T-helper 2 cell treated with Interferon-gamma antibody and Interleukin-4, amounts not matched to agents 5 μg/mL and 100 μg/mL, for 36 hours (primary cell): ENCODE results near the gene URB1.
"Not testable (repeated sequence)": the region's sequence is repeated elsewhere in the genome, so short reads cannot be mapped to it uniquely, and the experiment has no call there.

Experiments
- DNase-seq: peaks from one replicate; pipeline ENCODE4 v3.0.0; 2021; ENCODE audit warnings: low spot score
- H3K27ac Mint-ChIP-seq: one replicate; pipeline ENCODE4 v1.8.0; 2021; ENCODE audit warnings: mild to moderate bottlenecking, mixed read lengths
- H3K27me3 Mint-ChIP-seq: one replicate; pipeline ENCODE4 v1.8.0; 2021; ENCODE audit warnings: low read depth, mixed read lengths
- H3K36me3 Mint-ChIP-seq: one replicate; pipeline ENCODE4 v1.8.0; 2021; ENCODE audit warnings: low read depth, mixed read lengths
- H3K4me1 Mint-ChIP-seq: one replicate; pipeline ENCODE4 v1.8.0; 2021; ENCODE audit warnings: low read depth, mixed read lengths
- H3K4me3 Mint-ChIP-seq: one replicate; pipeline ENCODE4 v1.8.0; 2022; ENCODE audit warnings: mild to moderate bottlenecking, moderate library complexity, mixed read lengths
- H3K9me3 Mint-ChIP-seq: one replicate; pipeline ENCODE4 v1.8.0; 2021; ENCODE audit warnings: mixed read lengths

Gene URB1

DNA sequence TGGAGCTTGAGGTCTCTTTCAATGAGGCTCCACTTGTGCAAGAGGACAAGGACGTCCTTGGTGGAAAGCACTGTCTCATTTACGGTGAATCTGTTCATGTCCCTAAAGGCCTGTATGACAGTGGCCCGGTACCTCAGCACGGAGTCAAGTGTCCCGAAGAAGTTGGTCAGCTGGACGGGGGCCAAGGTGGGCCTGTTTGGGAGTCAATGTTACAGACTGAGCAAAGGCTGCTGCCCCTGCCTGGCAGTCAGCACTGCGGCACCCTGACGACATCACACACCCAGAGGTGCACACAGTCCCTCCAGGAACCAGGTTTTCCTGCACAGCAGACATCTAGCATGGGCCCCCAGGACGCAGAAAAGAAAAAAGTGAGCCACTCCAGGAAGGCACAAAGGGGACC lies 75.1 kb downstream of the URB1 start:
- Mint-ChIP-seq H3K9me3 (no peaks in the 10 kb centered on the region), H3K27ac (no peak overlapping the region), H3K36me3 (peaks cover 26% of the 10 kb centered on the region)

DNA sequence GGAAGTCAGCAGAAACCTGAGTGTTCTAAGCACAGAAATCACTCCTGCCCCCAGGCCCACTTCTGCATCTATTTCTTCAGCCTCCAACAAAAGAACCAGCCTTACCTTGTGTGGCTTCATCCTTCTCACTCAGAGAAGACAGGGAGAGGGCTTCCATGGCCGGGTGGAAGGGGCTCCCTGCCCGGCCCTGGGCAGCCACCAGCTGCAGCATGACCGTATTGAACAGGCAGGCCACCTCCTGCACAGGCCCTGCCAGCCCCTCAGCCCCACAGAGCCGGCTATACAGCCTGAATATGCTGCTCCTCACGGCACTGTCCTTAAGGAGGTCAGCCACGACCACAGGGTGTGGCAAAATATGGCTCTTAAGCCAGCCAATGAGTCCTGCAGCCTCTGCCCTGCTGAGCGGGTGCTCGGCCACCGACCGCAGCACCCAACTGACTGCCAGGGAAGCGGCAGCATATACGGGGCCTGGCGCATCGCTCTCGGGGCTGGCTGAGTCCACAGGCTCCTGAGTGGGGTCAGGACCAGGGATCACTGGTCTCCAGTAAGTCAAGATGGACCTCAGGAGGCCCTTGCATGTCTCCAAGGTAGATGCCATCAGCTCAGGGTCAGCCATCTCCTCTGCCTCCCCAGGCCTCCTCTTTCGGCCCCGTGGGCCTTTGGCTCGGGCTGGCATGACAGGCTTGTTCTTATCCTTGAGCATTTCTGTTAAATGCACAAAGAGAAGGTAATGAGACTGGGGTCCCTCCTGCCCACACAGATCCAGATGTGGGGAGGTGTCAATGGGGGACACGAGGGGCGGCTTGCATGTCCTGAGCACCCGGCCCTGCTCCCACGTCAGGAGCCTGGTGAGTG lies 76.2 kb downstream of the URB1 start:
- Mint-ChIP-seq H3K4me1 (no peaks in the 10 kb centered on the region), H3K36me3 (peaks cover 22% of the 10 kb centered on the region), H3K27me3 (no peaks in the 10 kb centered on the region), H3K9me3 (no peaks in the 10 kb centered on the region), H3K27ac (no peak overlapping the region), H3K4me3 (no peak overlapping the region)
- no peak for DNase-seq

More for the DNA sequence above, 75.1 kb downstream of the URB1 start:
- no peaks in the 10 kb centered on the region for H3K4me1 Mint-ChIP-seq
- no peak overlapping the region for H3K4me3 Mint-ChIP-seq
- H3K27me3 Mint-ChIP-seq = no peaks in the 10 kb centered on the region
- no peak for DNase-seq

DNA sequence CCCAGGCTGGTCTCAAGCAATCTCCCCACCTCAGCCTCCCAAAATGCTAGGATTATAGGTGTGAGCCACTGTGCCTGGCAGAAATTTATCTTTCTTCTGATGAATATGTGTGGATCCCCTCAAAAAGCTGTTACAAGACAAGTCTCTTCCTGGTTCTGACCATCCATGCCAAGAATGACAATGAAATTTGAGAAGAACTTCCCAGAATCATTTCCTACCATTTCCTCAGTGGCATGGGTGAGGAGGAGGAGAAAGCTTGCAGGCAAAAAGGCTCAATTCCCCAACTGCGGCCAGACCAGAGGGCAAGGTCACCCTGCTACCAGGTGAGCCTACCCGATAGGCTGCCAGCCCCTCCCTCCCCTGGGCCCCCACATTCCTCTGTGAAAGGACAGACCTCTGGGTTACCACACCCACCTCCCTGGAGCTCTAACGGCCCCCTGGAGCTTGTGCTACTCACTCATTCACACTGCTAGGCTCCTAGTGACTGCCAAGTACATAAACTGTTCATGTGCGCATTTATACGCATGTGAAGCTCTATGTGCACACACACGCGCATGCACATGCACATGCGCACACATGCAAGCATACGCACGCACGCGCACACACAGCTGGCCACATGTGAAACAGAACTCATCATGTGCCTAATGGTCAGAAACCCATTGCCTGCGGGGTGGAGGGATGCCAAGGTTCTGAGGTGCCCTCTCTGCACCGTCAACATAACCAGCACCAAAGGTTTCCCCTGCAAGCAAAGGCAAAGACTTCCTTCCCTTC lies 77.1 kb downstream of the URB1 start:
- H3K27me3 Mint-ChIP-seq = no peaks in the 10 kb centered on the region
- H3K4me3 Mint-ChIP-seq = no peak overlapping the region
- peaks cover 21% of the 10 kb centered on the region for H3K36me3 Mint-ChIP-seq
- no peak for DNase-seq
- H3K4me1 Mint-ChIP-seq = peaks cover 3% of the 10 kb centered on the region
- H3K27ac Mint-ChIP-seq = no peak overlapping the region
- no peaks in the 10 kb centered on the region for H3K9me3 Mint-ChIP-seq

GRCh38 chr21:32314806-32315205 lies 78.0 kb downstream of the URB1 start:
- no peak overlapping the region for H3K27ac Mint-ChIP-seq
- H3K9me3 Mint-ChIP-seq = no peaks in the 10 kb centered on the region
- H3K27me3 Mint-ChIP-seq = no peaks in the 10 kb centered on the region
- peaks cover 3% of the 10 kb centered on the region for H3K4me1 Mint-ChIP-seq
- no peak for DNase-seq
- H3K4me3 Mint-ChIP-seq = no peak overlapping the region
- H3K36me3 Mint-ChIP-seq = peaks cover 21% of the 10 kb centered on the region

- Mint-ChIP-seq H3K4me1 (peaks cover 3% of the 10 kb centered on the region), H3K4me3 (no peak overlapping the region), H3K27me3 (no peaks in the 10 kb centered on the region), H3K9me3 (no peaks in the 10 kb centered on the region), H3K36me3 (peaks cover 12% of the 10 kb centered on the region), H3K27ac (no peak overlapping the region)
- no peak for DNase-seq
These were observed 79.8 kb downstream of the URB1 start for GRCh38 chr21:32312976-32313375.

- Mint-ChIP-seq H3K9me3 (no peaks in the 10 kb centered on the region), H3K36me3 (peaks cover 12% of the 10 kb centered on the region), H3K27ac (no peak overlapping the region), H3K4me3 (no peak overlapping the region), H3K4me1 (peaks cover 3% of the 10 kb centered on the region), H3K27me3 (no peaks in the 10 kb centered on the region)
- DNase-seq = no peak
These were observed 80.5 kb downstream of the URB1 start for GRCh38 chr21:32312326-32312725.

GRCh38 chr21:32311621-32312020 lies 81.2 kb downstream of the URB1 start:
- Mint-ChIP-seq H3K36me3 (peaks cover 12% of the 10 kb centered on the region), H3K27ac (no peak overlapping the region), H3K4me3 (no peak overlapping the region), H3K4me1 (peaks cover 3% of the 10 kb centered on the region), H3K9me3 (no peaks in the 10 kb centered on the region), H3K27me3 (no peaks in the 10 kb centered on the region)
- DNase-seq = no peak

GRCh38 chr21:32310976-32311375 lies 81.8 kb downstream of the URB1 start:
- not testable (repeated sequence) for H3K9me3 Mint-ChIP-seq, H3K4me1 Mint-ChIP-seq, H3K27ac Mint-ChIP-seq, DNase-seq, H3K36me3 Mint-ChIP-seq, H3K4me3 Mint-ChIP-seq, H3K27me3 Mint-ChIP-seq

- Mint-ChIP-seq H3K4me1 (peaks cover 3% of the 10 kb centered on the region), H3K4me3 (no peak overlapping the region), H3K27me3 (no peaks in the 10 kb centered on the region), H3K27ac (no peak overlapping the region), H3K36me3 (peaks cover 5% of the 10 kb centered on the region), H3K9me3 (no peaks in the 10 kb centered on the region)
- no peak for DNase-seq
These were observed 82.8 kb downstream of the URB1 start for GRCh38 chr21:32309906-32310460.

DNA sequence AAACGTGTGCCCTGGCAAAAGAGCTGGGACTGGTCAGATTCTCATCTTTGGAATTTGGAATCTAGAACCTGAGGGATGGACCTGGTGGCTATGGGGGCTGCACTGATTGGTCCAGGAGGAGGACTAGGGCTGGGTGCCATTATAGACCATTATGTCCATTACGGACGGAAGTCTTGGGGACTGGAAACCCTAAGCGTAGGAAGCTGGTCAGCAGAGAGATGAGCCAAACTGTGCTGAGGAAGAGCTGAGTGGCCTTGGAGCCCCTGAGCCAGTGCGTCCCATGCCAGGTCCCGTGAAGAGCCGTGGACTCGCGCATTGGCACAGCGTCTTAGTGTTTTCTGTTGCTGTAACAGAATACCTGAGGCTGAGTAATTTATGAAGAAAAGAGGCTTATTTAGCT lies 84.1 kb downstream of the URB1 start:
- no peaks in the 10 kb centered on the region for H3K9me3 Mint-ChIP-seq
- no peaks in the 10 kb centered on the region for H3K27me3 Mint-ChIP-seq

GRCh38 chr21:32307706-32308105 lies 85.1 kb downstream of the URB1 start:
- no peak for DNase-seq
- H3K4me3 Mint-ChIP-seq = no peak overlapping the region
- H3K36me3 Mint-ChIP-seq = no peaks in the 10 kb centered on the region
- peaks cover 3% of the 10 kb centered on the region for H3K4me1 Mint-ChIP-seq
- no peak overlapping the region for H3K27ac Mint-ChIP-seq
- no peaks in the 10 kb centered on the region for H3K27me3 Mint-ChIP-seq
- H3K9me3 Mint-ChIP-seq = no peaks in the 10 kb centered on the region

More for the DNA sequence above, 84.1 kb downstream of the URB1 start:
- Mint-ChIP-seq H3K36me3 (peaks cover 2% of the 10 kb centered on the region), H3K27ac (no peak overlapping the region), H3K4me3 (no peak overlapping the region), H3K4me1 (peaks cover 3% of the 10 kb centered on the region)
- no peak for DNase-seq

- H3K9me3 Mint-ChIP-seq = no peaks in the 10 kb centered on the region
- H3K4me1 Mint-ChIP-seq = peaks cover 3% of the 10 kb centered on the region
- H3K4me3 Mint-ChIP-seq = no peak overlapping the region
- no peaks in the 10 kb centered on the region for H3K36me3 Mint-ChIP-seq
- DNase-seq = no peak
- H3K27ac Mint-ChIP-seq = no peak overlapping the region
- H3K27me3 Mint-ChIP-seq = no peaks in the 10 kb centered on the region
These were observed 86.6 kb downstream of the URB1 start for GRCh38 chr21:32306021-32306780.

- Mint-ChIP-seq H3K27ac (no peak overlapping the region), H3K4me1 (no peaks in the 10 kb centered on the region), H3K9me3 (no peaks in the 10 kb centered on the region), H3K36me3 (peaks cover 3% of the 10 kb centered on the region), H3K4me3 (no peak overlapping the region), H3K27me3 (no peaks in the 10 kb centered on the region)
- DNase-seq = no peak
These were observed 87.8 kb downstream of the URB1 start for GRCh38 chr21:32304998-32305397.
